IPS DF 6.9 (cell line): ENCODE data around the gene UBAC2.

Experiments used
- DNase-seq: peaks from one replicate; pipeline ENCODE4 v3.0.0-alpha.2; 2013; ENCODE audit warnings: low read depth, low spot score
- H3K27ac ChIP-seq: one replicate; pipeline ENCODE4 v1.5.1; 2013; ENCODE audit warnings: low read length, control low read depth
- H3K27me3 ChIP-seq: 2 replicates; pipeline ENCODE4 v1.6.1; 2013; ENCODE audit warnings: mild to moderate bottlenecking, low read length; ENCODE audit not compliant: control insufficient read depth, insufficient read depth
- H3K36me3 ChIP-seq: 2 replicates; pipeline ENCODE4 v1.6.1; 2013; ENCODE audit warnings: low read length; ENCODE audit not compliant: control insufficient read depth, insufficient read depth
- H3K4me1 ChIP-seq: 2 replicates; pipeline ENCODE4 v1.6.1; 2013; ENCODE audit warnings: low read length; ENCODE audit not compliant: control insufficient read depth, insufficient read depth
- H3K4me3 ChIP-seq: 2 replicates; pipeline ENCODE4 v1.5.1; 2013; ENCODE audit warnings: mild to moderate bottlenecking, low read length
- H3K9me3 ChIP-seq: 2 replicates; pipeline ENCODE4 v1.6.1; 2013; ENCODE audit warnings: low read length, inconsistent platforms; ENCODE audit not compliant: control insufficient read depth, insufficient read depth
- WGBS: extraction: QIAGEN DNeasy Blood & Tissue Kit; methylation state at CpG from one replicate; pipeline ENCODE4 v1.1.7; 2013; ENCODE audit warnings: mixed read lengths, missing lambda C conversion rate; ENCODE audit not compliant: insufficient read length, insufficient coverage; 5-methylcytosine and 5-hydroxymethylcytosine counted together

Gene UBAC2

GRCh38 chr13:99294198-99294597 is 93.5 kb downstream of the UBAC2 start:
- DNase-seq: no peak
- H3K4me1 ChIP-seq: no peaks in the 10 kb centered on the region
- H3K36me3 ChIP-seq: no peaks in the 10 kb centered on the region
- no peak overlapping the region for H3K4me3 ChIP-seq
- H3K27ac ChIP-seq: no peak overlapping the region
- no peaks in the 10 kb centered on the region for H3K27me3 ChIP-seq
- no peaks in the 10 kb centered on the region for H3K9me3 ChIP-seq

- Histone ChIP-seq H3K36me3 (no peaks in the 10 kb centered on the region), H3K4me3 (no peak overlapping the region), H3K27me3 (no peaks in the 10 kb centered on the region), H3K27ac (no peak overlapping the region), H3K9me3 (no peaks in the 10 kb centered on the region), H3K4me1 (0 out of 2 replicates have a peak, but pooled peaks cover under 1% of the 10 kb centered on the region)
- DNase-seq: no peak
- WGBS: no CpG with 5 or more reads among the region's 7 CpGs
Observed at GRCh38 chr13:99294958-99295357, 94.3 kb downstream of the UBAC2 start.

GRCh38 chr13:99295488-99296252 is 95.0 kb downstream of the UBAC2 start:
- H3K4me1 ChIP-seq: 0 out of 2 replicates have a peak, but pooled peaks cover 2% of the 10 kb centered on the region
- H3K36me3 ChIP-seq: no peaks in the 10 kb centered on the region
- no peak overlapping the region for H3K27ac ChIP-seq
- H3K27me3 ChIP-seq: no peaks in the 10 kb centered on the region
- DNase-seq: no peak
- no peaks in the 10 kb centered on the region for H3K9me3 ChIP-seq
- WGBS: no CpG with 5 or more reads among the region's 12 CpGs
- no peak overlapping the region for H3K4me3 ChIP-seq

GRCh38 chr13:99296398-99296797 is 95.7 kb downstream of the UBAC2 start:
- no peaks in the 10 kb centered on the region for H3K9me3 ChIP-seq
- H3K27ac ChIP-seq: no peak overlapping the region
- no CpG with 5 or more reads among the region's 4 CpGs for WGBS
- no peaks in the 10 kb centered on the region for H3K27me3 ChIP-seq
- H3K4me3 ChIP-seq: no peak overlapping the region
- H3K4me1 ChIP-seq: 0 out of 2 replicates have a peak, but pooled peaks cover 2% of the 10 kb centered on the region
- no peak for DNase-seq
- H3K36me3 ChIP-seq: no peaks in the 10 kb centered on the region

GRCh38 chr13:99297331-99297730 is 96.7 kb downstream of the UBAC2 start:
- Histone ChIP-seq H3K4me1 (0 out of 2 replicates have a peak, but pooled peaks cover 2% of the 10 kb centered on the region), H3K4me3 (no peak overlapping the region), H3K9me3 (no peaks in the 10 kb centered on the region), H3K27ac (no peak overlapping the region), H3K27me3 (no peaks in the 10 kb centered on the region), H3K36me3 (no peaks in the 10 kb centered on the region)
- DNase-seq: no peak

GRCh38 chr13:99298056-99298455 is 97.4 kb downstream of the UBAC2 start:
- Histone ChIP-seq H3K27ac (no peak overlapping the region), H3K9me3 (no peaks in the 10 kb centered on the region), H3K27me3 (no peaks in the 10 kb centered on the region), H3K4me3 (no peak overlapping the region), H3K36me3 (no peaks in the 10 kb centered on the region), H3K4me1 (0 out of 2 replicates have a peak, but pooled peaks cover 2% of the 10 kb centered on the region)
- no CpG with 5 or more reads among the region's 2 CpGs for WGBS
- no peak for DNase-seq

GRCh38 chr13:99299256-99299919 is 98.7 kb downstream of the UBAC2 start:
- no peak for DNase-seq
- H3K4me3 ChIP-seq: no peak overlapping the region
- H3K4me1 ChIP-seq: 0 out of 2 replicates have a peak, but pooled peaks cover 2% of the 10 kb centered on the region
- H3K36me3 ChIP-seq: no peaks in the 10 kb centered on the region
- WGBS: no CpG with 5 or more reads among the region's 4 CpGs
- H3K27ac ChIP-seq: no peak overlapping the region
- H3K27me3 ChIP-seq: no peaks in the 10 kb centered on the region
- H3K9me3 ChIP-seq: no peaks in the 10 kb centered on the region

GRCh38 chr13:99299920-99300341 is 99.3 kb downstream of the UBAC2 start:
- H3K4me3 ChIP-seq: no peak overlapping the region
- WGBS: no CpG with 5 or more reads among the region's 4 CpGs

GRCh38 chr13:99301056-99301838 is 100.6 kb downstream of the UBAC2 start:
- Histone ChIP-seq H3K4me3 (no peak overlapping the region), H3K27ac (no peak overlapping the region), H3K4me1 (0 out of 2 replicates have a peak, but pooled peaks cover 2% of the 10 kb centered on the region), H3K27me3 (no peaks in the 10 kb centered on the region), H3K36me3 (no peaks in the 10 kb centered on the region), H3K9me3 (no peaks in the 10 kb centered on the region)
- no CpG with 5 or more reads among the region's 7 CpGs for WGBS
- no peak for DNase-seq

More at GRCh38 chr13:99299920-99300341, 99.3 kb downstream of the UBAC2 start:
- Histone ChIP-seq H3K27ac (no peak overlapping the region), H3K27me3 (no peaks in the 10 kb centered on the region), H3K36me3 (no peaks in the 10 kb centered on the region), H3K4me1 (0 out of 2 replicates have a peak, but pooled peaks cover 2% of the 10 kb centered on the region), H3K9me3 (no peaks in the 10 kb centered on the region)
- DNase-seq: no peak

GRCh38 chr13:99301913-99302636 is 101.4 kb downstream of the UBAC2 start:
- H3K4me3 ChIP-seq: no peak overlapping the region
- WGBS: no CpG with 5 or more reads among the region's 1 CpG
- H3K9me3 ChIP-seq: no peaks in the 10 kb centered on the region
- H3K4me1 ChIP-seq: 0 out of 2 replicates have a peak, but pooled peaks cover 2% of the 10 kb centered on the region
- H3K27me3 ChIP-seq: no peaks in the 10 kb centered on the region
- no peaks in the 10 kb centered on the region for H3K36me3 ChIP-seq
- no peak for DNase-seq
- H3K27ac ChIP-seq: no peak overlapping the region
